Measurements from ENCODE around the gene LMX1B. TPM values are rescaled to one million over a fixed set of nuclear protein-coding genes. Genes with fewer than 3 reads are reported as not detected.

Gene LMX1B
- not detected in 2 replicates for total RNA-seq (2012; rRNA removed)
- polyA plus RNA-seq (2012; rRNA removed), result not detected in 2 replicates
- not detected in 2 replicates for polyA plus RNA-seq (2012; cell fraction: cytosol; rRNA removed)
- not detected in 2 replicates for polyA plus RNA-seq (2012; cell fraction: nucleus; rRNA removed; ENCODE audit: low replicate concordance)
- percentile 9 among the genes with signal in this experiment for Bru-seq, nascent RNA
- BruChase-seq, experiment 1, labeled RNA remaining after a 6-hour chase, result percentile 8 among the genes with signal in this experiment
- BruChase-seq, experiment 2, labeled RNA remaining after a 2-hour chase, result percentile 4 among the genes with signal in this experiment
- long read RNA-seq, result 0 reads

- no peak within 1 kb of the TSS for H3K18ac ChIP-seq (ENCODE audit: low read depth, low read length)
- no peaks in the 10 kb centered on the region for H3K79me1 ChIP-seq (ENCODE audit: low read depth in 1 of 2, low read length in 2 of 2)
- DNase-seq (peak; percentile 17), ATAC-seq (ENCODE audit: low read depth) (no peak)
- no peak within 1 kb of the TSS for H4K8ac ChIP-seq (ENCODE audit: low read depth in 2 of 2, low read length in 2 of 2)
- CTCF ChIA-PET, result no interaction called here
- no peak within 1 kb of the TSS for H3K23ac ChIP-seq (ENCODE audit: low read depth, low read length)
- H3K4me2 ChIP-seq (ENCODE audit: low read depth, low read length), result no peak within 1 kb of the TSS
- H3K9ac ChIP-seq (ENCODE audit: low read depth, low read length), result no peak within 1 kb of the TSS
- H3K9me1 ChIP-seq (ENCODE audit: insufficient read depth, low read length), result no peaks in the 10 kb centered on the region
- intact Hi-C loops (cut with micrococcal nuclease) (no loop called here), dilution Hi-C loops (cut with HindIII; ENCODE audit: low sequenced_read_pairs, unreplicated experiment) (no loop called here), in situ Hi-C loops (cut with MboI; ENCODE audit: low sequenced_read_pairs) (loop anchor here (5.0 kb wide), 1 partner anchor 169 kb away; no protein-coding TSS in a partner anchor)
- POLR2A ChIA-PET (ENCODE audit: unreplicated experiment), result no interaction called here
- no peak within 1 kb of the TSS for H3K14ac ChIP-seq (replicated peaks; ENCODE audit: low read depth, low read length)
- no TSS peak for BruUV-seq (replicated peaks)
- no peak within 1 kb of the TSS for H3K56ac ChIP-seq (ENCODE audit: extremely low read depth, insufficient read depth, low read length)
- H3K9me3 ChIP-seq (ENCODE audit: control insufficient read depth, insufficient read depth, low read length), result no peaks in the 10 kb centered on the region; the same call in 1 of the 2 replicates
- H3K4me3 ChIP-seq (ENCODE audit: insufficient read depth, low read depth, low read length), result no peak within 1 kb of the TSS
- peaks cover 5% of the 10 kb centered on the region; the same call in 1 of the 2 replicates for H4K20me1 ChIP-seq (ENCODE audit: insufficient read depth, low read length)
- no peak within 1 kb of the TSS for H2AFZ ChIP-seq (replicated peaks; ENCODE audit: low read length, poor library complexity)
- TF ChIP-seq CEBPB (IDR thresholded peaks at IDR 0.05; ENCODE audit: low read depth, low read length) (no peak), MXI1 (IDR thresholded peaks at IDR 0.05; ENCODE audit: borderline replicate concordance, low read depth, low read length) (no peak), FOS (IDR thresholded peaks at IDR 0.05; ENCODE audit: low read depth, low read length) (no peak), SMC3 (IDR thresholded peaks at IDR 0.05; ENCODE audit: low read depth, low read length) (no peak), MAFK (IDR thresholded peaks at IDR 0.05; ENCODE audit: low read depth, low read length) (no peak), RCOR1 (IDR thresholded peaks at IDR 0.05; ENCODE audit: insufficient replicate concordance, low read length) (no peak), RFX5 (IDR thresholded peaks at IDR 0.05; ENCODE audit: low read depth, low read length) (no peak), POLR2A (IDR thresholded peaks at IDR 0.05; ENCODE audit: low read depth, low read length) (no peak), MAZ (IDR thresholded peaks at IDR 0.05; ENCODE audit: borderline replicate concordance, low read depth, low read length) (no peak), BHLHE40 (IDR thresholded peaks at IDR 0.05; ENCODE audit: low read depth, low read length) (no peak), ELK1 (IDR thresholded peaks at IDR 0.05; ENCODE audit: borderline replicate concordance, low read depth, low read length) (no peak), NFE2L2 (IDR thresholded peaks at IDR 0.05; ENCODE audit: low read depth, low read length) (no peak), CHD1 (IDR thresholded peaks at IDR 0.05; ENCODE audit: low read depth, low read length) (no peak), RAD21 (IDR thresholded peaks at IDR 0.05; ENCODE audit: low read length) (no peak), CTCF (conservative IDR thresholded peaks at IDR 0.05; ENCODE audit: low read depth, low read length) (no peak)
- TF ChIP-seq, protein P1, sequence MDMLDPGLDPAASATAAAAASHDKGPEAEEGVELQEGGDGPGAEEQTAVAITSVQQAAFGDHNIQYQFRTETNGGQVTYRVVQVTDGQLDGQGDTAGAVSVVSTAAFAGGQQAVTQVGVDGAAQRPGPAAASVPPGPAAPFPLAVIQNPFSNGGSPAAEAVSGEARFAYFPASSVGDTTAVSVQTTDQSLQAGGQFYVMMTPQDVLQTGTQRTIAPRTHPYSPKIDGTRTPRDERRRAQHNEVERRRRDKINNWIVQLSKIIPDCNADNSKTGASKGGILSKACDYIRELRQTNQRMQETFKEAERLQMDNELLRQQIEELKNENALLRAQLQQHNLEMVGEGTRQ (IDR thresholded peaks at IDR 0.05; ENCODE audit: low read depth, low read length), result no peak
- H3K27ac ChIP-seq (ENCODE audit: insufficient read depth, low read length), result no peak within 1 kb of the TSS
- WGBS, 2 experiments (ENCODE audit: extremely low coverage in 2 of 2, insufficient read length in 1 of 2), result 1% methylated on average over 39 of the region's 58 CpGs; no CpG with 5 or more reads in 1 of the 2 experiments
- H2AK9ac ChIP-seq (replicated peaks; ENCODE audit: low read depth, low read length, poor library complexity), result no peak within 1 kb of the TSS
- H3K4me1 ChIP-seq (ENCODE audit: control insufficient read depth, insufficient read depth, low read length), result no peaks in the 10 kb centered on the region
- H2BK20ac ChIP-seq (ENCODE audit: low read depth, low read length), result no peak within 1 kb of the TSS
- H3K4ac ChIP-seq (ENCODE audit: low read depth, low read length), result no peak within 1 kb of the TSS
- H3K27me3 ChIP-seq (ENCODE audit: control insufficient read depth, insufficient read depth, low read length), result peaks cover 96% of the 10 kb centered on the region
- no peak within 1 kb of the TSS for H2BK5ac ChIP-seq (ENCODE audit: low read depth, low read length, poor library complexity, severe bottlenecking)
- no peak within 1 kb of the TSS for H2BK120ac ChIP-seq (ENCODE audit: low read depth, low read length)
- H2BK15ac ChIP-seq (ENCODE audit: low read depth, low read length), result no peak within 1 kb of the TSS
- no peak within 1 kb of the TSS for H4K91ac ChIP-seq (ENCODE audit: insufficient read depth, low read depth, low read length)
- no peak within 1 kb of the TSS for H2AK5ac ChIP-seq (ENCODE audit: low read depth, low read length)
- no peak within 1 kb of the TSS for H4K5ac ChIP-seq (ENCODE audit: low read depth, low read length)
- no peaks in the 10 kb centered on the region for H3K36me3 ChIP-seq (ENCODE audit: control insufficient read depth, insufficient read depth, low read length)
Observed at GRCh38 chr9:126613651-126614050, at the start of gene LMX1B. Gene LMX1B (plus strand): TSS chr9:126613928. CDS start chr9:126614450, 522 bp downstream.

Measured in IMR-90 (cell line).